BE2C (cell line): ENCODE results near the gene TLL2.
A peak's percentile ranks its signal among the peaks of the same experiment; 100 is the strongest.

Experiments used
- DNase-seq: peaks from one replicate; pipeline ENCODE4 v3.0.0-alpha.2; 2020
- H3K27me3 ChIP-seq: fragments of 250-450 bp; sonication (Bioruptor Pico); 2 replicates; pipeline ENCODE4 v1.5.1; 2020; ENCODE audit warnings: mild to moderate bottlenecking
- H3K36me3 ChIP-seq: fragments of 250-450 bp; sonication (Bioruptor Pico); 2 replicates; pipeline ENCODE4 v1.5.1; 2020; ENCODE audit warnings: mild to moderate bottlenecking
- H3K4me1 ChIP-seq: fragments of 250-450 bp; sonication (Bioruptor Pico); 2 replicates; pipeline ENCODE4 v1.5.1; 2020
- H3K4me3 ChIP-seq: 2 replicates; pipeline ENCODE4 v1.5.1; 2011; ENCODE audit warnings: low read depth, low read length
- H3K9me3 ChIP-seq: fragments of 250-450 bp; sonication (Bioruptor Pico); 2 replicates; pipeline ENCODE4 v1.5.1; 2020
- TF ChIP-seq, protein P1 (sequence below): IDR thresholded peaks from 2 replicates; pipeline ENCODE4 v1.5.1; 2012; ENCODE audit warnings: mild to moderate bottlenecking, low read depth, low read length

The TLL2 gene

DNA sequence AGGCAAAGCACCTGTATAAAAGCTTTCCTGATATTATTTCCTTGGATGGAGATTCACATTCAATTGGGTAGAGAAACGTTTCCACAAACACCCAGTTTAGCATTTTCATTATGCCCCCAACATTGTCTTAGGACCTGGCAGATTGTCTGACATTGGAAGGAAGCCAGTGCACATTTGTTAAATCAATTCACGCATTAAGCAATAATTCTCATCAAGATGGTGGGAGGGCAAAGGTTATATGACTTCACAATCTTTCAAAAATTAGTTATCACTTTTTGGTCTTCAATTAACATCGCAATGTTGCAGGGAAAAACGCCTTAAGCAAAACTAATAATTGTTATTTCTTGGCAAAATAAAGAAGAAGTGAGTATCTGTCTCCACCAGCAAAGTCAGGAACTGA is 171.3 kb downstream of the TLL2 start:
- no peak for DNase-seq
- Histone ChIP-seq H3K4me3 (no peak overlapping the region), H3K4me1 (no peaks in the 10 kb centered on the region), H3K9me3 (no peaks in the 10 kb centered on the region), H3K27me3 (peaks cover 5% of the 10 kb centered on the region; the same call in 1 of the 2 replicates), H3K36me3 (no peaks in the 10 kb centered on the region)
- TF ChIP-seq, protein P1, sequence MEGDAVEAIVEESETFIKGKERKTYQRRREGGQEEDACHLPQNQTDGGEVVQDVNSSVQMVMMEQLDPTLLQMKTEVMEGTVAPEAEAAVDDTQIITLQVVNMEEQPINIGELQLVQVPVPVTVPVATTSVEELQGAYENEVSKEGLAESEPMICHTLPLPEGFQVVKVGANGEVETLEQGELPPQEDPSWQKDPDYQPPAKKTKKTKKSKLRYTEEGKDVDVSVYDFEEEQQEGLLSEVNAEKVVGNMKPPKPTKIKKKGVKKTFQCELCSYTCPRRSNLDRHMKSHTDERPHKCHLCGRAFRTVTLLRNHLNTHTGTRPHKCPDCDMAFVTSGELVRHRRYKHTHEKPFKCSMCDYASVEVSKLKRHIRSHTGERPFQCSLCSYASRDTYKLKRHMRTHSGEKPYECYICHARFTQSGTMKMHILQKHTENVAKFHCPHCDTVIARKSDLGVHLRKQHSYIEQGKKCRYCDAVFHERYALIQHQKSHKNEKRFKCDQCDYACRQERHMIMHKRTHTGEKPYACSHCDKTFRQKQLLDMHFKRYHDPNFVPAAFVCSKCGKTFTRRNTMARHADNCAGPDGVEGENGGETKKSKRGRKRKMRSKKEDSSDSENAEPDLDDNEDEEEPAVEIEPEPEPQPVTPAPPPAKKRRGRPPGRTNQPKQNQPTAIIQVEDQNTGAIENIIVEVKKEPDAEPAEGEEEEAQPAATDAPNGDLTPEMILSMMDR = no peak

DNA sequence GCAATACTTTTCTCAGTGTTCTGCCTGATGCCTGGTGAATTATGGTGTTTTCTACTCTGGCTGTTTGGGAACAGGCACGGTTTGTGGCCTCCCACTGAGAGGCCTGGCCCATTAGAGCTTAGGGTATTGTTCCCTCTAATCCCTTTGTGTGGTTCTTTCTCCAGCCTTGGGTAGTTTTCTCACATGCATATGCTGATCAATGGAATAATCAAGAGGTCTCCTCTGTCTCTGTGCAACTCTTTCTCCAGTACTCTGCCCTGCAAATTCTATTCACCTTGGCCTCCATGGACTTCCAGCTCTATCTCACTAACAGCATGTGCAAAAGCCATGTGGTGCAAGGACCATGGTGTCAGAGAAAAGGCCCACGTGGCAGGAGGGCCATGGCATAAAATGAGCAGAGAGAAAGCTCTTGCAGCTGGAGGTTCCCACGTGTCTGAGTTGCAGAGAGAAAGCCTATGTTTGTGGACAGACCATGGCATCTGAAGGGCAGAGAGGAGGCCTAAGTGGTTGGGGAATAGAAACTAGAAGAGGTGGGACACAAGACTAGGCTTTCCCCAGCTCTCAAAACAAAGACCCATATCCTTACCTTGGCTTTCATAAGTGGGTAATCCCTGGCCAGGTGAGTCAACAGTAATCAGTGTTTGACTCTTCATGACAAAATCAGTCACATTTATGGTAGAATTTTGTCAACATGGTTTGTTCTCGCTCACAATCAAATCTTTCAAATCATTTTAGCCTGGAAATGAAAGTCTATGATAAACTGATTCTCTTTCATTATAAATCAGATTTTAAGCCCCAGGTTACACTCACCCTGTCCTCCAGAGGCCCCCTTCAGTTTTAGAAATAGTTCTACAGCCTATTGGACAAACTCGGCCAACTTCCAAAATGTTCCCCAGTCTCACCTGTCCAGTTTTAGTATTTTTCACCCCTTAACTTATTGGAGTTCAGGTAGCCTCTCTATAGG is 172.2 kb downstream of the TLL2 start:
- H3K4me3 ChIP-seq = no peak overlapping the region
- TF ChIP-seq, protein P1 = no peak
- H3K9me3 ChIP-seq = no peaks in the 10 kb centered on the region
- no peaks in the 10 kb centered on the region for H3K36me3 ChIP-seq
- no peak for DNase-seq
- H3K27me3 ChIP-seq = peaks cover 5% of the 10 kb centered on the region; the same call in 1 of the 2 replicates
- no peaks in the 10 kb centered on the region for H3K4me1 ChIP-seq

DNA sequence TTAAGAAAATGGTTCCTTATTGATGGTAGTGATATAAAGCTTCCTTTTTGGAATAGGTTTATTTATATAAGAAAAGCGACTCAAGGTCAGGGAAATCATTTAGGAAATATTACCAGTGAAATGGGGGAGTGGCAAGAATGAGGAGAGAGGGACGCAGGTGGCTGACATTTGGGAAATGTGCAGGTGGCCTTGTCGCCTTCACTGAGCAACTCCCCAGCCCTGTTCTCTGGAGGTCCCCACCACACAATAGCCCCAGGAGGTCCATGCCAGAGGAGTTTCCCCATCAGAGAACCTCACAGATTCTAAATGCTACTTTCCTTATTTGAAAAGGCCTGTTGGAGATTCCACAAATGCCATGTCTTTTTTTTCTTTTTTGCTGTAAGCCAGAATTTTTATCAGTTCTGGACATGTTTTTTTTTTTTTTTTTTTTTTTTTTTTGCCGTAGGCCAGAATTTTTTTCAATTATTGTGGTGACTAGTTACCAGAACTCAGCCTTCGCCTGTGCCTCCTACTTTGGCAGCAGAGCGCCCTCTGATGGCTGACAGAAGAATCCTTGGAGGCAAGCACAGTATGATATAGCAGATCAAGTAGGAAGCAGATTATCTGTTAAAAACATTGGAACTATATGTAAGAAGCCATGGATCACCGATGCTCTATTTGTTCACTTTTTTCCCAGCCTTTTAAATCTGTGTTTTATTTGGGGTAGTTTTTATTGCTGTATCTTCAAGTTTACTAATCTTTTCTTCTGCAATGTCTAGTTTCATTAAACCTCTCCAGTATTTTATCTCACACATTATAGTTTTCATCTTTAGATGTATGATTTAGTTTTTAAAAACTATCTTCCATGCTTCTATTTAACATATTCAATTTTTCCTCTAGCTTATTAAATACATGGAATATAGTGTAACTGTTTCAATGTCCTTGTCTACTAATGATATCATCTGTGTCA is 173.5 kb downstream of the TLL2 start:
- no peaks in the 10 kb centered on the region for H3K36me3 ChIP-seq

DNA sequence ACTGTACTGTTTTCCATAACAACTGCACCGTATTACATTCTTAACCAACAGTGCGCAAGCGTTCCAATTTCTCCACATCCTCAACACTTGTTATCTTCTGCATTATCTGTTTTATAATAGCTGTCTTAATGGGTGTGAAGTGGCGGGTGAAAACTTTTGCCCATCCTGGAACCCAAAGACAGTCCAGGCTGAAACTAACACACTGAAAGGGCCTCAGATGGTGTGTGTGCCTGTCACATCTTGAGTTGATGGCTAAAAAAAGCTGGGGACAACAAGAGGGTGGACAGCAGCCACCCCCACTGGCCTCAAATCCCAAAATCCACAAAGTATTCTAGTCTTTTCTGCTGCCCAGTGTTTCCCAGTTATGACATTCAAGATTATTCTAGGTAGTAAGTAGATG is 174.3 kb downstream of the TLL2 start:
- H3K27me3 ChIP-seq = no peaks in the 10 kb centered on the region
- no peaks in the 10 kb centered on the region for H3K36me3 ChIP-seq

More for the DNA sequence above, 173.5 kb downstream of the TLL2 start:
- TF ChIP-seq, protein P1 = peak; percentile 86
- no peak overlapping the region for H3K4me3 ChIP-seq
- no peaks in the 10 kb centered on the region for H3K27me3 ChIP-seq
- DNase-seq = peak; percentile 58
- H3K4me1 ChIP-seq = no peaks in the 10 kb centered on the region
- H3K9me3 ChIP-seq = no peaks in the 10 kb centered on the region

DNA sequence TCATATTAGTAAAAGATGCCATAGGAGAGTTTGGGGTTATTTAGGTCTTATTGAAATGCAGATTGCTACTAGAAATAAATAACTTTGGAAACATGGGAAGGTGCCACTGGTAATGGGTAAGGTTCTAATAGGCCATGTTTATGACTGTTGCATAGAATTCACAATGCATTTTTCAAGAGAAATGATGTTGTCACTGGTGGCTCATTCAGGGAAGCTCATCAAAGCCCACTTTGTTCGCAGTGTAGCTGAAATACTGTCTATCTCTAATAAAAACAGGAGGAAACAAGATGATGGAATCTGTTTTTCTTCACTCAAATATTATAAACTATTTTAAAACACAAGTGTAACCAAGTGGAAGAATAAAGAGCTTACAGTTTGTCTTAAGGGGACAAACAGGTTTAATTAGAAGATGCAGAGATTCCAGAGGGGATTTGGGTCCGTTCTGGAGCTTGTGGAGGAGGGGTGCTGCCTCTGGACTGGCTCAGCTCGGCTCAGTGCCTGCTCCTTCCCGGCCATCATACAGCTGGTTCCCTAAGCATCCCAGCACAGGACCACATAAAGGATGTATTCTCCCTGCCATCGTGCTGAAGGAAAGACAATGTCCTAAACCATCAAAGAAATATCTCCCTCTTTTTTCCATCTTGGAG is 175.3 kb downstream of the TLL2 start:
- Histone ChIP-seq H3K9me3 (no peaks in the 10 kb centered on the region), H3K4me3 (no peak overlapping the region), H3K4me1 (no peaks in the 10 kb centered on the region), H3K36me3 (no peaks in the 10 kb centered on the region), H3K27me3 (no peaks in the 10 kb centered on the region)
- no peak for DNase-seq
- TF ChIP-seq, protein P1 = no peak

More for the DNA sequence above, 174.3 kb downstream of the TLL2 start:
- DNase-seq = no peak
- TF ChIP-seq, protein P1 = no peak
- H3K9me3 ChIP-seq = no peaks in the 10 kb centered on the region
- H3K4me1 ChIP-seq = no peaks in the 10 kb centered on the region
- H3K4me3 ChIP-seq = no peak overlapping the region
